Retinal pigment epithelial cell (primary cell): Measurements from ENCODE around the gene GALR1.

Experiments
- DNase-seq: peaks from one replicate; pipeline ENCODE4 v3.0.0-alpha.2; 2010; ENCODE audit warnings: low read depth
- H3K4me3 ChIP-seq: 2 replicates; pipeline ENCODE4 v1.5.1; 2011; ENCODE audit warnings: mild to moderate bottlenecking, low read length, control low read depth, moderate library complexity
- TF ChIP-seq, protein P1 (sequence below): conservative IDR thresholded peaks from 2 replicates; pipeline ENCODE4 v1.5.1; 2011; ENCODE audit warnings: low read depth, low read length, control low read depth, inconsistent platforms

Gene GALR1

DNA sequence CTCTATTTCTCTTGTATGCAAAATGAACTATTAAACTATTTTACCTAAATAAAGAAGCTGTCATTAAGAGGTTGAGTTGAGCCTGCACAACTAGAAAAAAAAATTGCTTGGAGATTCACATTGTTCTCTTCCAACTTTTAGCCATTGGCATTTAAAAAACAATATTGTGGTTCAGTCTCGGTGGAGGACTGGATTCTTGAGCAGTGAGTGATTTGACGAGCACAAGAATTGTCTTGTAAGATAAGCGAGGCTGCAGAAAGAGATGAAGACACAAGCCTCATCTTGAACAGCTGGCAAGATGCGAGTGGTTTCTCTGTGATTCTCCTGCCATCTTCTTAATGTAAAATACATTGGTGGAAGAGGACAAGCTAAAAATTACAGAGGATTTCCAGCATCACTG is 67.0 kb downstream of the GALR1 start:
- DNase-seq, result no peak
- TF ChIP-seq, protein P1, sequence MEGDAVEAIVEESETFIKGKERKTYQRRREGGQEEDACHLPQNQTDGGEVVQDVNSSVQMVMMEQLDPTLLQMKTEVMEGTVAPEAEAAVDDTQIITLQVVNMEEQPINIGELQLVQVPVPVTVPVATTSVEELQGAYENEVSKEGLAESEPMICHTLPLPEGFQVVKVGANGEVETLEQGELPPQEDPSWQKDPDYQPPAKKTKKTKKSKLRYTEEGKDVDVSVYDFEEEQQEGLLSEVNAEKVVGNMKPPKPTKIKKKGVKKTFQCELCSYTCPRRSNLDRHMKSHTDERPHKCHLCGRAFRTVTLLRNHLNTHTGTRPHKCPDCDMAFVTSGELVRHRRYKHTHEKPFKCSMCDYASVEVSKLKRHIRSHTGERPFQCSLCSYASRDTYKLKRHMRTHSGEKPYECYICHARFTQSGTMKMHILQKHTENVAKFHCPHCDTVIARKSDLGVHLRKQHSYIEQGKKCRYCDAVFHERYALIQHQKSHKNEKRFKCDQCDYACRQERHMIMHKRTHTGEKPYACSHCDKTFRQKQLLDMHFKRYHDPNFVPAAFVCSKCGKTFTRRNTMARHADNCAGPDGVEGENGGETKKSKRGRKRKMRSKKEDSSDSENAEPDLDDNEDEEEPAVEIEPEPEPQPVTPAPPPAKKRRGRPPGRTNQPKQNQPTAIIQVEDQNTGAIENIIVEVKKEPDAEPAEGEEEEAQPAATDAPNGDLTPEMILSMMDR, result no peak

GRCh38 chr18:77320971-77321559 is 71.4 kb downstream of the GALR1 start:
- TF ChIP-seq, protein P1, result no peak
- no peak for DNase-seq

More for the DNA sequence above, 67.0 kb downstream of the GALR1 start:
- no peak overlapping the region for H3K4me3 ChIP-seq

GRCh38 chr18:77321823-77322805 is 72.5 kb downstream of the GALR1 start:
- H3K4me3 ChIP-seq, result no peak overlapping the region
- TF ChIP-seq, protein P1, result no peak
- DNase-seq, result no peak

More at GRCh38 chr18:77320971-77321559, 71.4 kb downstream of the GALR1 start:
- H3K4me3 ChIP-seq, result no peak overlapping the region

DNA sequence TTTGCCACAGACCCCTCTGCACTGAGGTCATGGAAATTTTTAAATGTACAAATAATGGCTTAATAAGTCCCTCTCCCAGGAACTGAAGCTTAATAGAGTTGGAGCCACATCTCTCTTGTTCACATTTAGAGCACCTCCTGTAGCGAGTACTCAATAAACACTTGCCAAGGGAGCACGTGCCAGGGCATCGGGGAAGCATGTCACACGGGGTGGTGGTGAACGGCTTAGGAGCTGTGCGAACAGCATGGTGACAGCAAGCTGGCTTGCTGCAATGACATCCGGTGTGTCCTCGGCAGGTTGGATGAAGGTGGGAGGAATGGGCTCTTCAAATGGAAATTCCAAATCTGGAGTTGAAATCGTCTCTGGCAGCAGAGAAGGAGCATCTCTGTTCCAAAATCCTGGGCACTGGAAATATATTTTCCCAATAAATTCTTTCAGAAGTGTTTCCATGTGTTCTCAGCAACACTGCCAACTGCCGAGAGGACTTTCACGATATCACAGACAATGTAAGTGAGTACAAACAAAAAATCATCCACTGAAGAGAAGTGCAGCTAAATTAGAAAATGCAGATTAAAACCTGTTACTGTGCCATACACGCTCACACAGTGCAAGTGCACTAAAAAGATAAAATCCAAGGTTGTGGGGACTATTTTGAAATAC is 74.1 kb downstream of the GALR1 start:
- TF ChIP-seq, protein P1, result no peak
- DNase-seq, result no peak

More for the DNA sequence above, 74.1 kb downstream of the GALR1 start:
- H3K4me3 ChIP-seq, result no peak overlapping the region
